Measurements from ENCODE around the gene GLMP. TPM values are rescaled to one million over a fixed set of nuclear protein-coding genes. Genes with fewer than 3 reads are reported as not detected.

Gene GLMP
- total and polyA plus RNA-seq, 2 donors (not counting 3 experiments of a cell fraction or from before 2014, with no cell fraction given), result 84.3 to 109 TPM

- Histone ChIP-seq H3K4me1 (ENCODE audit: control insufficient read depth, extremely low read depth, insufficient read depth, low read length) (peaks cover 10% of the 10 kb centered on the region), H3K9me3 (replicated peaks; ENCODE audit: control insufficient read depth, insufficient read depth, low read length) (no peaks in the 10 kb centered on the region), H3K9me1 (replicated peaks; ENCODE audit: control insufficient read depth, extremely low read depth, insufficient read depth, low read length) (no peaks in the 10 kb centered on the region), H4K20me1 (replicated peaks; ENCODE audit: control insufficient read depth, extremely low read depth, insufficient read depth, low read length) (peaks cover 2% of the 10 kb centered on the region), H3K79me2 (ENCODE audit: control insufficient read depth, insufficient read depth, low read length) (peaks cover 40% of the 10 kb centered on the region), H3K9ac (replicated peaks; ENCODE audit: extremely low read depth, insufficient read depth, low read length) (no peak overlapping the region), H3K4me3 (replicated peaks in 1 of 3; ENCODE audit: insufficient read depth in 1 of 3, low read depth in 1 of 3, low read length in 3 of 3) (no peak overlapping the region), H3K36me3 (ENCODE audit: control insufficient read depth in 2 of 2, extremely low read depth in 1 of 2, insufficient read depth in 2 of 2, low read length in 2 of 2) (peaks cover 19 to 38% of the 10 kb centered on the region in 2 experiments), H2AFZ (ENCODE audit: low read depth, low read length) (no peak overlapping the region), H3K27ac (ENCODE audit: insufficient read depth, low read depth, low read length) (no peak overlapping the region), H3K27me3 (ENCODE audit: control insufficient read depth in 2 of 2, insufficient read depth in 2 of 2, low read length in 2 of 2) (no peaks in the 10 kb centered on the region), H3K4me2 (ENCODE audit: insufficient read depth, low read length) (no peak overlapping the region)
- ChIA-PET CTCF (no interaction called here), POLR2A (no interaction called here)
- no peak for TF ChIP-seq JUN (IDR thresholded peaks at IDR 0.05; ENCODE audit: borderline replicate concordance, insufficient read depth, insufficient read length, low read depth)
- no peak for TF ChIP-seq MYC (IDR thresholded peaks at IDR 0.05; ENCODE audit: low read depth, low read length)
- TF ChIP-seq, protein P1, sequence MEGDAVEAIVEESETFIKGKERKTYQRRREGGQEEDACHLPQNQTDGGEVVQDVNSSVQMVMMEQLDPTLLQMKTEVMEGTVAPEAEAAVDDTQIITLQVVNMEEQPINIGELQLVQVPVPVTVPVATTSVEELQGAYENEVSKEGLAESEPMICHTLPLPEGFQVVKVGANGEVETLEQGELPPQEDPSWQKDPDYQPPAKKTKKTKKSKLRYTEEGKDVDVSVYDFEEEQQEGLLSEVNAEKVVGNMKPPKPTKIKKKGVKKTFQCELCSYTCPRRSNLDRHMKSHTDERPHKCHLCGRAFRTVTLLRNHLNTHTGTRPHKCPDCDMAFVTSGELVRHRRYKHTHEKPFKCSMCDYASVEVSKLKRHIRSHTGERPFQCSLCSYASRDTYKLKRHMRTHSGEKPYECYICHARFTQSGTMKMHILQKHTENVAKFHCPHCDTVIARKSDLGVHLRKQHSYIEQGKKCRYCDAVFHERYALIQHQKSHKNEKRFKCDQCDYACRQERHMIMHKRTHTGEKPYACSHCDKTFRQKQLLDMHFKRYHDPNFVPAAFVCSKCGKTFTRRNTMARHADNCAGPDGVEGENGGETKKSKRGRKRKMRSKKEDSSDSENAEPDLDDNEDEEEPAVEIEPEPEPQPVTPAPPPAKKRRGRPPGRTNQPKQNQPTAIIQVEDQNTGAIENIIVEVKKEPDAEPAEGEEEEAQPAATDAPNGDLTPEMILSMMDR (IDR thresholded peaks at IDR 0.05; ENCODE audit: extremely low read depth in 1 of 2, insufficient read depth in 1 of 2, low read depth in 1 of 2, low read length in 2 of 2), result no peak
- TF ChIP-seq POLR2A (IDR thresholded peaks at IDR 0.05; ENCODE audit: low read depth, low read length), result no peak
- TF ChIP-seq MAX (IDR thresholded peaks at IDR 0.05; ENCODE audit: insufficient read depth, insufficient read length), result no peak
- TF ChIP-seq EZH2 (IDR thresholded peaks at IDR 0.05; ENCODE audit: borderline replicate concordance, low read depth, low read length, severe bottlenecking), result no peak
- FAIRE-seq (no peak), DNase-seq (ENCODE audit: low read depth, low spot score) (no peak)
- dilution Hi-C loops (cut with MboI; ENCODE audit: extremely low pct_ligation_motif_present, low sequenced_read_pairs), result no loop called here
- intact Hi-C loops (cut with micrococcal nuclease), result no loop called here
- no TSS peak for BruUV-seq (replicated peaks)
These were observed 18.5 kb downstream of the GLMP start for GRCh38 chr1:156276966-156277381.

- Histone ChIP-seq H4K20me1 (replicated peaks; ENCODE audit: control insufficient read depth, extremely low read depth, insufficient read depth, low read length) (peaks cover 2% of the 10 kb centered on the region), H3K4me3 (replicated peaks in 1 of 3; ENCODE audit: insufficient read depth in 1 of 3, low read depth in 1 of 3, low read length in 3 of 3) (no peak overlapping the region), H3K36me3 (ENCODE audit: control insufficient read depth in 2 of 2, extremely low read depth in 1 of 2, insufficient read depth in 2 of 2, low read length in 2 of 2) (peaks cover 21 to 43% of the 10 kb centered on the region in 2 experiments), H3K9me1 (replicated peaks; ENCODE audit: control insufficient read depth, extremely low read depth, insufficient read depth, low read length) (no peaks in the 10 kb centered on the region), H3K27me3 (ENCODE audit: control insufficient read depth in 2 of 2, insufficient read depth in 2 of 2, low read length in 2 of 2) (no peaks in the 10 kb centered on the region), H3K4me1 (ENCODE audit: control insufficient read depth, extremely low read depth, insufficient read depth, low read length) (peaks cover 6% of the 10 kb centered on the region), H3K9ac (replicated peaks; ENCODE audit: extremely low read depth, insufficient read depth, low read length) (no peak overlapping the region), H3K9me3 (replicated peaks; ENCODE audit: control insufficient read depth, insufficient read depth, low read length) (no peaks in the 10 kb centered on the region), H3K4me2 (ENCODE audit: insufficient read depth, low read length) (no peak overlapping the region), H3K27ac (ENCODE audit: insufficient read depth, low read depth, low read length) (no peak overlapping the region), H2AFZ (ENCODE audit: low read depth, low read length) (no peak overlapping the region), H3K79me2 (ENCODE audit: control insufficient read depth, insufficient read depth, low read length) (peaks cover 35% of the 10 kb centered on the region)
- CTCF ChIA-PET, result no interaction called here
- no peak for TF ChIP-seq POLR2AphosphoS5 (IDR thresholded peaks at IDR 0.05; ENCODE audit: insufficient read depth, low read depth, low read length)
- no peak for TF ChIP-seq JUN (IDR thresholded peaks at IDR 0.05; ENCODE audit: borderline replicate concordance, insufficient read depth, insufficient read length, low read depth)
- TF ChIP-seq, protein P1 (IDR thresholded peaks at IDR 0.05; ENCODE audit: extremely low read depth in 1 of 2, insufficient read depth in 1 of 2, low read depth in 1 of 2, low read length in 2 of 2), result no peak
- no peak for TF ChIP-seq POLR2A (IDR thresholded peaks at IDR 0.05; ENCODE audit: low read depth, low read length)
- no peak for TF ChIP-seq MAX (IDR thresholded peaks at IDR 0.05; ENCODE audit: insufficient read depth, insufficient read length)
- no peak for TF ChIP-seq EZH2 (IDR thresholded peaks at IDR 0.05; ENCODE audit: borderline replicate concordance, low read depth, low read length, severe bottlenecking)
- TF ChIP-seq MYC (IDR thresholded peaks at IDR 0.05; ENCODE audit: low read depth, low read length), result no peak
- TF ChIP-seq GATA2 (IDR thresholded peaks at IDR 0.05; ENCODE audit: insufficient read depth, insufficient read length, low read depth, low read length), result no peak
- DNase-seq (ENCODE audit: low read depth, low spot score) (no peak), FAIRE-seq (no peak)
- POLR2A ChIA-PET, result interaction anchor here (0.7 kb wide), 1 partner anchor 17 kb away, joined by 4 read pairs; no protein-coding TSS in a partner anchor
- BruUV-seq (replicated peaks), result no TSS peak
- intact Hi-C loops (cut with micrococcal nuclease) (no loop called here), dilution Hi-C loops (cut with MboI; ENCODE audit: extremely low pct_ligation_motif_present, low sequenced_read_pairs) (no loop called here)
These were observed 18.9 kb downstream of the GLMP start for GRCh38 chr1:156276532-156276931.

Data from endothelial cell of umbilical vein (primary cell).